Stimulated activated memory B cell treated with anti-CD40 and anti-IgM and Interleukin-4, amounts not matched to agents 10 μg/mL and 1 μg/mL and 100 μg/mL, for 72 hours (primary cell): Measurements from ENCODE around the gene AGBL4.

ENCODE experiments used
- ATAC-seq: fragments of 150-1000 bp; cut with Tn5 transposase; 2 replicates; pipeline ENCODE4 v1.10.0; 2021
- H3K27ac Mint-ChIP-seq: one replicate; pipeline ENCODE4 v1.8.0; 2022; ENCODE audit warnings: mild to moderate bottlenecking, mixed read lengths
- H3K27me3 Mint-ChIP-seq: one replicate; pipeline ENCODE4 v1.8.0; 2022; ENCODE audit warnings: mixed read lengths
- H3K36me3 Mint-ChIP-seq: one replicate; pipeline ENCODE4 v1.8.0; 2022; ENCODE audit warnings: mixed read lengths
- H3K4me1 Mint-ChIP-seq: one replicate; pipeline ENCODE4 v1.8.0; 2022; ENCODE audit warnings: mixed read lengths
- H3K4me3 Mint-ChIP-seq: one replicate; pipeline ENCODE4 v1.8.0; 2022; ENCODE audit warnings: mild to moderate bottlenecking, moderate library complexity, mixed read lengths
- H3K9me3 Mint-ChIP-seq: one replicate; pipeline ENCODE4 v1.8.0; 2022; ENCODE audit warnings: mixed read lengths

The AGBL4 gene

GRCh38 chr1:49229555-49229954 is 794.2 kb downstream of the AGBL4 start:
- no peak overlapping the region for H3K4me3 Mint-ChIP-seq
- no peak overlapping the region for H3K27ac Mint-ChIP-seq
- H3K4me1 Mint-ChIP-seq, result no peaks in the 10 kb centered on the region
- H3K9me3 Mint-ChIP-seq, result no peaks in the 10 kb centered on the region
- no peaks in the 10 kb centered on the region for H3K27me3 Mint-ChIP-seq
- H3K36me3 Mint-ChIP-seq, result no peaks in the 10 kb centered on the region
- ATAC-seq, result no peak

GRCh38 chr1:49226758-49227157 is 797.0 kb downstream of the AGBL4 start:
- H3K27me3 Mint-ChIP-seq, result no peaks in the 10 kb centered on the region
- H3K36me3 Mint-ChIP-seq, result no peaks in the 10 kb centered on the region
- no peaks in the 10 kb centered on the region for H3K4me1 Mint-ChIP-seq
- H3K9me3 Mint-ChIP-seq, result no peaks in the 10 kb centered on the region
- H3K4me3 Mint-ChIP-seq, result no peak overlapping the region
- no peak overlapping the region for H3K27ac Mint-ChIP-seq
- no peak for ATAC-seq

GRCh38 chr1:49225464-49225863 is 798.3 kb downstream of the AGBL4 start:
- no peaks in the 10 kb centered on the region for H3K27me3 Mint-ChIP-seq
- H3K4me1 Mint-ChIP-seq, result no peaks in the 10 kb centered on the region
- H3K4me3 Mint-ChIP-seq, result no peak overlapping the region
- H3K27ac Mint-ChIP-seq, result no peak overlapping the region
- H3K36me3 Mint-ChIP-seq, result no peaks in the 10 kb centered on the region
- H3K9me3 Mint-ChIP-seq, result no peaks in the 10 kb centered on the region
- no peak for ATAC-seq

GRCh38 chr1:49213301-49213700 is 810.5 kb downstream of the AGBL4 start:
- H3K27me3 Mint-ChIP-seq, result peaks cover 8% of the 10 kb centered on the region
- no peaks in the 10 kb centered on the region for H3K4me1 Mint-ChIP-seq
- no peaks in the 10 kb centered on the region for H3K36me3 Mint-ChIP-seq
- H3K27ac Mint-ChIP-seq, result no peak overlapping the region
- no peaks in the 10 kb centered on the region for H3K9me3 Mint-ChIP-seq
- no peak overlapping the region for H3K4me3 Mint-ChIP-seq
- no peak for ATAC-seq

- no peak for ATAC-seq
- H3K36me3 Mint-ChIP-seq, result no peaks in the 10 kb centered on the region
- H3K27me3 Mint-ChIP-seq, result peaks cover 21% of the 10 kb centered on the region
- no peaks in the 10 kb centered on the region for H3K4me1 Mint-ChIP-seq
- H3K4me3 Mint-ChIP-seq, result no peak overlapping the region
- no peak overlapping the region for H3K27ac Mint-ChIP-seq
- peaks cover 2% of the 10 kb centered on the region for H3K9me3 Mint-ChIP-seq
Observed at GRCh38 chr1:49208712-49209111, 815.0 kb downstream of the AGBL4 start.

DNA sequence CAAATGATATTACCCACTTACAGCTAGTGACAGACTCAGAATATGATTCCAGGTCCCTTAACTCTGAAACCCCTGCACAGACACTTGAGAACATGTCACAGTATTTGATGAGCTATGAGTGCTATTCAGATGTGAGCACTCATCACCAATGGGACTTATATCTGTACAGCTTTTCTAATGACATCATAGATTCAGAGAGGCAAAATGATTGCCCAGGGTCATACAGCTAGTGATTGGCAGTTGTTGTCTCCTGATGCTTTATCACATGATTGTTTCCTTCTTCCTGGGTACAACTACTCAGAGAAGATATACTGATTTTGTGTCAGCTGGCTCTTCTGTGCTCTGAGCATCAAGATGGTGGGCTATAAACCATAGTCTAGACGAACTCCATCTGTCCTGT is 819.0 kb downstream of the AGBL4 start:
- peaks cover 2% of the 10 kb centered on the region for H3K9me3 Mint-ChIP-seq
- H3K4me1 Mint-ChIP-seq, result no peaks in the 10 kb centered on the region
- peaks cover 29% of the 10 kb centered on the region for H3K27me3 Mint-ChIP-seq
- H3K36me3 Mint-ChIP-seq, result no peaks in the 10 kb centered on the region
- ATAC-seq, result no peak
- H3K27ac Mint-ChIP-seq, result no peak overlapping the region
- no peak overlapping the region for H3K4me3 Mint-ChIP-seq

DNA sequence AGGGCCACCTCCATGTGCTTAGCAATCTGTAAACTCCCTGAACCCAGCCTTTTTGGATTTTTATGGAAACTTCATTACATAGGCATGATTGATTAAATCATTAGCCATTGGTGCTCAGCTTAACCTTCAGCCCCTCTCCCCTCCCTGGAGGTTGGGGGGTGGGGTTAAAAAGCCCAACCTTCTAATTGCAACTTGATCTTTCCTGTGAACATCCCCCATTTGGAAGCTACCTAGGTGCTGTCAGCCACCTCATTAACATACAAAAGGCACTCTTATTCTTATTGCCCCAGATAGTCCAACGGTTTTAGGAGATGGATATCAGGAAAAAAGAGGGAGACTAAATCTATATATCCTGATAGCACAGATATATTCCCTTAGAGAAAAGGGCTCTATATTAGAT is 823.0 kb downstream of the AGBL4 start:
- H3K9me3 Mint-ChIP-seq, result peaks cover 3% of the 10 kb centered on the region

DNA sequence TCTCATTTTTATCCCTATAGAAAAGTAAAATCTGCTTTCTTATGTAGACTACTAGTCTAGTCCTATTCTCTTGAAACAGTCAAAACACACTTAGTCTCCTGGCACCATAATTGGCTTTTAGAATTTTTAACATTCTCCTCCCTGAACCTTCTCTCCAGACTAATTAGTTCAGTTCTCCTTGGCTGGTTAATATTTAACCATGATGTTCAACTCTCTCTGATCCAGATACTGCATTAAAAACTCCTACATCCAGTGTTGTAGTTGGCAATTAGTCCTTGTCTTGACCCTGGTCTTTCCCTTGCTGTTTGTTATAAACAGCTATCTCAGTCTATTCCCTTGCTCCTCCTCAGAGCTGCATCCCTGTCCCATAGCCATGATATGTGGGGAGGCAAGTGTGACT is 824.2 kb downstream of the AGBL4 start:
- H3K9me3 Mint-ChIP-seq, result peaks cover 11% of the 10 kb centered on the region
- no peak overlapping the region for H3K4me3 Mint-ChIP-seq
- peaks cover 38% of the 10 kb centered on the region for H3K27me3 Mint-ChIP-seq

More for the DNA sequence above, 823.0 kb downstream of the AGBL4 start:
- no peak overlapping the region for H3K27ac Mint-ChIP-seq
- H3K36me3 Mint-ChIP-seq, result no peaks in the 10 kb centered on the region
- no peaks in the 10 kb centered on the region for H3K4me1 Mint-ChIP-seq
- H3K4me3 Mint-ChIP-seq, result no peak overlapping the region
- peaks cover 30% of the 10 kb centered on the region for H3K27me3 Mint-ChIP-seq
- ATAC-seq, result no peak

DNA sequence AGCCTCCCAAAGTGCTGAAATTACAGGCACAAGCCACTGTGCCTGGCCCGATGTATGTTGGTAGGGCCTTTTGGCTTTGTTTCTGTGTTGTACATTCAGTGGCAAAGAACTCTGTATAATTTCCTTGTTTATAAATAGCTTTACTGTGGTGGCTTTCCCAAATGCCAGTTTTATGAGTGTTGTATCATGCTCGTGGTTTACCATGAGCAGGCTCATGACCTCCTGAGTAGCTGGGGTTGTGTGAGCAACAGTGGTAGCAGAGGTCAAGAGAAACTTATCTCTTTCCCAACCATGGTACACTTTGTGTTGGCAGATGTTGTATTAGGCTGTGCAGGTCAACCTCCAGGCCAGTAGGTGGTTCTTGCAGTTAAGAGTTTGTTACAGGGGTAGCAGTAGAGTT is 826.7 kb downstream of the AGBL4 start:
- no peak for ATAC-seq
- no peaks in the 10 kb centered on the region for H3K36me3 Mint-ChIP-seq
- no peak overlapping the region for H3K4me3 Mint-ChIP-seq
- no peaks in the 10 kb centered on the region for H3K4me1 Mint-ChIP-seq
- H3K27me3 Mint-ChIP-seq, result peaks cover 38% of the 10 kb centered on the region
- H3K27ac Mint-ChIP-seq, result no peak overlapping the region
- peaks cover 15% of the 10 kb centered on the region for H3K9me3 Mint-ChIP-seq

More for the DNA sequence above, 824.2 kb downstream of the AGBL4 start:
- no peaks in the 10 kb centered on the region for H3K36me3 Mint-ChIP-seq
- H3K27ac Mint-ChIP-seq, result no peak overlapping the region
- no peak for ATAC-seq
- no peaks in the 10 kb centered on the region for H3K4me1 Mint-ChIP-seq

GRCh38 chr1:49190138-49190537 is 833.6 kb downstream of the AGBL4 start:
- no peaks in the 10 kb centered on the region for H3K36me3 Mint-ChIP-seq
- peaks cover 2% of the 10 kb centered on the region for H3K27me3 Mint-ChIP-seq
- no peak overlapping the region for H3K4me3 Mint-ChIP-seq
- H3K4me1 Mint-ChIP-seq, result no peaks in the 10 kb centered on the region
- ATAC-seq, result no peak
- H3K27ac Mint-ChIP-seq, result no peak overlapping the region
- peaks cover 18% of the 10 kb centered on the region for H3K9me3 Mint-ChIP-seq

DNA sequence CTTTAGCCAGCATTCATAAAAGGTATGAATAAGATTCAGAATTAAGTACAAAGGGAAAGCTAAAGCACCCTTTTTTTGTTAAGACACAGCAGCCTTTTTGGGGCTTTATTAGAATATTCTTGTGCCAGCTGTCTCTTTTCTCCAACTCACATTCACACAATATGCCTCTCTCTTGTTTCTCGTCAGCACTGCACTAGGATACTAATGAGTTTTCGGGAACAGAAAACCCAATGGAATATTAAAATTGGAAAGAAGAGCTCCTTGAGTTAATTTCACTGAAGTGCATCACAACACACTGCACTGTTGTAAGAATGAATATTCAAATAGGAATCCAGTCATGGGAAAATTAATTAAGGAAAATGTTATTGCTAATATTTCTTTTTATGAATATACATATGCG is 836.7 kb downstream of the AGBL4 start:
- H3K27ac Mint-ChIP-seq, result no peak overlapping the region
- no peak overlapping the region for H3K4me3 Mint-ChIP-seq
- H3K9me3 Mint-ChIP-seq, result peaks cover 12% of the 10 kb centered on the region
- no peaks in the 10 kb centered on the region for H3K27me3 Mint-ChIP-seq
- no peaks in the 10 kb centered on the region for H3K4me1 Mint-ChIP-seq
- no peaks in the 10 kb centered on the region for H3K36me3 Mint-ChIP-seq
- no peak for ATAC-seq

- Mint-ChIP-seq H3K27ac (no peak overlapping the region), H3K4me1 (no peaks in the 10 kb centered on the region), H3K4me3 (no peak overlapping the region), H3K27me3 (no peaks in the 10 kb centered on the region), H3K36me3 (no peaks in the 10 kb centered on the region), H3K9me3 (peaks cover 4% of the 10 kb centered on the region)
- no peak for ATAC-seq
Observed at GRCh38 chr1:49185450-49185980, 838.2 kb downstream of the AGBL4 start.

GRCh38 chr1:49183489-49183888 is 840.3 kb downstream of the AGBL4 start:
- Mint-ChIP-seq H3K27ac (no peak overlapping the region), H3K9me3 (peaks cover 4% of the 10 kb centered on the region), H3K27me3 (no peaks in the 10 kb centered on the region), H3K4me3 (no peak overlapping the region), H3K36me3 (no peaks in the 10 kb centered on the region), H3K4me1 (no peaks in the 10 kb centered on the region)
- no peak for ATAC-seq

GRCh38 chr1:49181033-49181432 is 842.7 kb downstream of the AGBL4 start:
- no peaks in the 10 kb centered on the region for H3K27me3 Mint-ChIP-seq
- H3K4me3 Mint-ChIP-seq, result no peak overlapping the region
- ATAC-seq, result peak; percentile 13
- H3K36me3 Mint-ChIP-seq, result no peaks in the 10 kb centered on the region
- no peaks in the 10 kb centered on the region for H3K4me1 Mint-ChIP-seq
- H3K27ac Mint-ChIP-seq, result no peak overlapping the region
- no peaks in the 10 kb centered on the region for H3K9me3 Mint-ChIP-seq

DNA sequence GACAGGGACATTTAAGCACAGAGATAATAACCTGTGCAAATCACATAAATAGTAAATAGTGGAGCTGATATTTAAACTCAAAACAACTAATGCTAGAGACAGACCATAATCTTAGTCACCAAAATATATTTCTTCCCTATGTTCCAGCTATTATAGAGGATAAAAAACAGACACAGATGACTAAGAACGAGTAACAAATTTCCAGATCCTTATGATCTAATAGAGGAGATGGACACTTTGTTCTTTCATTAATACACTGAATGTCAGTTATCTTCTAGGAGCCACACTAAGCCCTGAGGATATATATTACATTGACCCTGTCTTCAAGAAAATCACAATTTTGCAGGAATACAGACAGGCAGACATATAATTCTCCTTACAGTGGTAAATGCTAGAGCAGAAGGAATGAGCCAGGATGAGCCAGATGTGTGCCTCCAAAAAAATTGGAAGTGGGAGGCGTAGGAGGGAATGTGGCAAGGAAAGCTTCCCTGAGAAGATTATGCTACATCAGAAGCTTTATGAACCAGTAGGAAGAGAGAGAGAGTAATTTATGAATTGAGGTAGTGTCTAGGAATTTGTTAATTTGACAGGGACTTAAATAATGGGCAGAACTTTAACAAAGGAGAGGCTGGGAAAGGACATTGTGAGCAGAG is 851.7 kb downstream of the AGBL4 start:
- ATAC-seq, result no peak
- H3K27me3 Mint-ChIP-seq, result no peaks in the 10 kb centered on the region
- H3K4me3 Mint-ChIP-seq, result no peak overlapping the region
- H3K36me3 Mint-ChIP-seq, result no peaks in the 10 kb centered on the region
- no peaks in the 10 kb centered on the region for H3K9me3 Mint-ChIP-seq
- H3K4me1 Mint-ChIP-seq, result no peaks in the 10 kb centered on the region
- H3K27ac Mint-ChIP-seq, result no peak overlapping the region

DNA sequence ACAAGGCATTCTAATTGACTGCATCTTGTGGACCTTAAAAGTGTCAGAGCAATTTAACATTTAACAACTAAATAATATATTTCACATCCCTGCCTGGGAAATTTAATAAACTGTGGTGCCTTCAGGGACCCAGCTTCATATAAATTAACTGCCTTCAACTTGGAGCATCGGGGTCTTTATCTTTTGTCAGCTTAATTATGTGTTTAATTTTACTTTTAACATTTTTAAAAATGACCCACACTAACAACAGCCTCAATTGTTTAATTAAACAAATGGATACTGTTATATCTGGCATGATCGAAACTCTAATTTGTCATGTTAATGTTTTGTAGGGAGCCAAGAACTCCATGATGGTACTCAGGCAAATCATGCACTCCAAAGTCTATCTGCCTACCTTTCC is 857.7 kb downstream of the AGBL4 start:
- Mint-ChIP-seq H3K9me3 (no peaks in the 10 kb centered on the region), H3K4me1 (no peaks in the 10 kb centered on the region), H3K27ac (no peak overlapping the region), H3K27me3 (peaks cover 11% of the 10 kb centered on the region), H3K4me3 (no peak overlapping the region), H3K36me3 (no peaks in the 10 kb centered on the region)
- ATAC-seq, result no peak
